Upper lobe of left lung (tissue), 6 donors: Measurements from ENCODE around the gene PDE4B. TPM values are rescaled to one million over a fixed set of nuclear protein-coding genes. Genes with fewer than 3 reads are reported as not detected.

Source experiments
- ATAC-seq, 2 donors: fragments of 200-7000 bp; cut with Tn5 transposase; one replicate each; pipeline ENCODE4 v1.9.1; 2022; ENCODE audit warnings: mild to moderate bottlenecking in 2 of 2, moderate library complexity in 2 of 2; ENCODE audit not compliant: low FRiP score in 2 of 2
- DNase-seq, 2 donors: peaks; one replicate each; pipeline ENCODE4 v3.0.0-alpha.2; 2019 to 2020
- H3K27ac ChIP-seq, 4 donors: fragments of 200-600 bp; sonication (generic); one replicate each; pipeline ENCODE4 v1.5.1; 2016 to 2019
- H3K27me3 ChIP-seq, 4 donors: fragments of 200-600 bp; sonication (generic); one replicate each; pipeline ENCODE4 v1.5.1; 2017 to 2019
- H3K36me3 ChIP-seq, 4 donors: fragments of 200-600 bp; sonication (generic); one replicate each; pipeline ENCODE4 v1.5.1; 2016 to 2019
- H3K4me1 ChIP-seq, 4 donors: fragments of 200-600 bp; sonication (generic); one replicate each; pipeline ENCODE4 v1.5.1; 2018 to 2019
- H3K4me3 ChIP-seq, 4 donors: fragments of 200-600 bp; sonication (generic); one replicate each; pipeline ENCODE4 v1.5.1; 2017 to 2019; ENCODE audit warnings: mild to moderate bottlenecking in 2 of 4, moderate library complexity in 1 of 4
- H3K9me3 ChIP-seq, 4 donors: fragments of 200-600 bp; sonication (generic); one replicate each; pipeline ENCODE4 v1.5.1; 2018 to 2019
- CTCF ChIP-seq, 6 experiments: fragments of 450-650 bp in 4 of 6; fragments of 200-600 bp in 2 of 6; sonication (generic) in 2 of 6; IDR thresholded peaks; one replicate each; pipeline ENCODE4 v1.5.1; 2016 to 2019; ENCODE audit warnings: antibody characterized with exemption in 6 of 6
- EP300 ChIP-seq, 4 donors: sonication (generic); formaldehyde crosslinking; IDR thresholded peaks; one replicate each; pipeline ENCODE4 v1.5.1; 2017; ENCODE audit warnings: antibody characterized with exemption in 4 of 4, control low read depth in 2 of 4
- POLR2A ChIP-seq, 4 donors: fragments of 450-650 bp; IDR thresholded peaks; one replicate each; pipeline ENCODE4 v1.5.1; 2016 to 2017; ENCODE audit warnings: antibody characterized with exemption in 4 of 4, mild to moderate bottlenecking in 2 of 4
- POLR2AphosphoS5 ChIP-seq, 2 donors: sonication (generic); formaldehyde crosslinking; IDR thresholded peaks; one replicate each; pipeline ENCODE4 v1.5.1; 2017; ENCODE audit warnings: antibody characterized with exemption in 2 of 2
- WGBS, 2 donors: methylation state at CpG; one replicate each; pipeline ENCODE4 v1.1.5; 2017 to 2018; 5-methylcytosine and 5-hydroxymethylcytosine counted together
- total RNA-seq, 6 donors: library from RNA; depleted of rRNA in 4 of 6; stranded (reverse); fragments of >200 nt in 4 of 6; gene quantifications; one replicate each; pipeline versions ENCODE4 v1.1.0 to v1.2.1, GENCODE V29; 2016 to 2021
- donor health status: DM: no; HTN: no; CAD: no; lungs with moderate emphysema.
- donor health status: DM: no; HTN: yes; CAD: no; lungs with severe emphysema.

Gene PDE4B
- total RNA-seq, 6 donors from 2014 or later = 8.1 to 61.6 (median 15.9) TPM

DNA sequence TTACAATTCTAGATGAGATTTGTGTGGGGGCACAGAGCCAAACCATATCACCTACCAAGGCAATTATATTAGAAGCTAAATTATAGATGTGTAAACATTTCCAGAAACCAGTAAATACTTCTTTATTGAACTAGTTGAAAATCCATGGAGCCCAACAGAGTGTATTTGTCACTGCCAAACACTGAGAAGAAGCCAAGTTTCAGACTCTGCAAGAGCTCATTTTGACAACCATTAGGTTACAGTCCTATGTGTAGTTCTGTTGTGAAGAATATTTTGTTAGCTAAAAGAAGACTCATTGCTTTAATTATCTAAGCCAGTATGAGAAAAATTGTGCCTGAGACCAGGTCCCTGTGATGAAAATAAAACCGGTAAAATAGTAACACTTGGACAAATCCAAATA, 382.4 kb downstream of the PDE4B start:
- Histone ChIP-seq H3K36me3 (no peaks in the 10 kb centered on the region), H3K4me1 (no peaks in the 10 kb centered on the region), H3K9me3 (no peaks in the 10 kb centered on the region), H3K4me3 (no peak overlapping the region), H3K27me3 (no peaks in the 10 kb centered on the region), H3K27ac (no peak overlapping the region)
- DNase-seq (no peak), ATAC-seq (no peak)
- TF ChIP-seq CTCF (IDR thresholded peaks at IDR 0.05) (no peak), POLR2AphosphoS5 (IDR thresholded peaks at IDR 0.05) (no peak), EP300 (IDR thresholded peaks at IDR 0.05) (no peak), POLR2A (IDR thresholded peaks at IDR 0.05) (no peak)
- WGBS, 2 donors = 75 to 76% methylated on average over 1 of the region's 1 CpG

GRCh38 chr1:66175581-66175980, 382.9 kb downstream of the PDE4B start:
- DNase-seq (no peak), ATAC-seq (no peak)
- TF ChIP-seq POLR2A (IDR thresholded peaks at IDR 0.05) (no peak), POLR2AphosphoS5 (IDR thresholded peaks at IDR 0.05) (no peak), EP300 (IDR thresholded peaks at IDR 0.05) (no peak), CTCF (IDR thresholded peaks at IDR 0.05) (no peak)
- Histone ChIP-seq H3K4me1 (no peaks in the 10 kb centered on the region), H3K36me3 (no peaks in the 10 kb centered on the region), H3K27me3 (no peaks in the 10 kb centered on the region), H3K4me3 (no peak overlapping the region), H3K27ac (no peak overlapping the region), H3K9me3 (no peaks in the 10 kb centered on the region)
- WGBS, 2 donors = 57 to 58% methylated on average over 2 of the region's 2 CpGs

DNA sequence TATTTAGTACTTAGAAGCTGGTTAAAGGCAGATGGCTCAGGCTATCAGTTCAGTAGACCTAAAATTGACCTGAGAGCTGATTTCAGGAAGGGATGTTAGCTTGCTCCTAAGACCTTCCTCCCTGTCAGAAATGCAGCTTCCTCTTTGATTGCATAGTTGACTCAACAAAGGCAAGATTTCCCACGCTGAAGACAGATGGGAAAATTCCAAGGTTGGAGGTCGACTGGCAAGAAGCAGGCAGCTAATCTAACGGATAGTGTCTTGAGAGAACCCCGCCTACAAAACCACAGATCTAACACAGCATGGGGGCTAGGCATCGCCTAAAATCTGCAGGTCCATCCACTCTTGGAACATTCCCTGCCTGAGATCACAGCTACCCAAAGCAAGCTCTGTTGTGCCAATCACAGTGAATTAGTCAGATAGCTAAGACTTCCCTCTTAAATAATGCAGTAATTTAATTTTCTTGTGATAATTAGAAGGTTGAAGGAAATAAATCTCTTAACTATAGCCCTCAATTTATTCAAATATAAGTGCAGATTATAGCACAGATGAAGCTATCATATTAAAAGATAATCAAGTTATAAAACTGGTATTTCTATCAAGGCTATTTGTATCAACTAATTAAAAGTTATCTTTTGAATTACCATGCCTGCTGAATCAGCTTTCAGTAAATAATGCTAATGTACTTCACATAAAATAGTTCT, 383.5 kb downstream of the PDE4B start:
- TF ChIP-seq CTCF (IDR thresholded peaks at IDR 0.05) (no peak), POLR2AphosphoS5 (IDR thresholded peaks at IDR 0.05) (no peak), EP300 (IDR thresholded peaks at IDR 0.05) (no peak), POLR2A (IDR thresholded peaks at IDR 0.05) (no peak)
- Histone ChIP-seq H3K4me3 (no peak overlapping the region), H3K9me3 (no peaks in the 10 kb centered on the region), H3K4me1 (no peaks in the 10 kb centered on the region), H3K27ac (no peak overlapping the region), H3K27me3 (no peaks in the 10 kb centered on the region), H3K36me3 (no peaks in the 10 kb centered on the region)
- 44 to 45% methylated on average over 5 of the region's 5 CpGs for WGBS, 2 donors
- DNase-seq = no peak
- ATAC-seq = no peak

GRCh38 chr1:66176832-66177231, 384.1 kb downstream of the PDE4B start:
- 62 to 67% methylated on average over 1 of the region's 1 CpG for WGBS, 2 donors
- TF ChIP-seq POLR2AphosphoS5 (IDR thresholded peaks at IDR 0.05) = no peak
- TF ChIP-seq POLR2A (IDR thresholded peaks at IDR 0.05) = no peak
- TF ChIP-seq EP300 (IDR thresholded peaks at IDR 0.05) = no peak
- TF ChIP-seq CTCF (IDR thresholded peaks at IDR 0.05) = no peak
- ATAC-seq = no peak
- Histone ChIP-seq H3K4me1 (no peaks in the 10 kb centered on the region), H3K27me3 (no peaks in the 10 kb centered on the region), H3K9me3 (no peaks in the 10 kb centered on the region), H3K4me3 (no peak overlapping the region), H3K36me3 (no peaks in the 10 kb centered on the region), H3K27ac (no peak overlapping the region)
- DNase-seq = no peak

DNA sequence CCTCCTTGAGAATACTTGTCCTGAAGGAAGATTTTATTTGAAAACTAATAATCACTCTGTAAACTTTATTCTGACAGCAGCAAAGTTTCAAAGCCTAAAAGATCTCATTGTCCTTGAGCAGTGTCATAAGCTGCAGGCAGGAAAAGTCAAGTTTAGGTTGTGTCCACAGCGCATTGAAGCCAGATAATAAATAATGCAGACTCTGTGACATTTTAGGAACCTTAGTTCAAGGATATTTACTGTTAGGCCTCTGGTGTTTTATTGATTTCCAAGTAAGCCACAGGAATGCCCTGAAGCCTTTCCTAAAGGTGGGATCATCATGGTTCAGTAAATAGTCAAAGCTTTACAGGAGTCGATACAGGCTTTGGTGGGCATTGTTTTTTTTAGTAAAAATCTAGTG, 384.8 kb downstream of the PDE4B start:
- no peaks in the 10 kb centered on the region for H3K9me3 ChIP-seq
- H3K4me1 ChIP-seq = no peaks in the 10 kb centered on the region
- H3K4me3 ChIP-seq = no peak overlapping the region
- no peak overlapping the region for H3K27ac ChIP-seq
- TF ChIP-seq EP300 (IDR thresholded peaks at IDR 0.05) (no peak), POLR2AphosphoS5 (IDR thresholded peaks at IDR 0.05) (no peak), POLR2A (IDR thresholded peaks at IDR 0.05) (no peak), CTCF (IDR thresholded peaks at IDR 0.05) (no peak)
- no peaks in the 10 kb centered on the region for H3K36me3 ChIP-seq
- DNase-seq = no peak
- H3K27me3 ChIP-seq = no peaks in the 10 kb centered on the region
- no peak for ATAC-seq
- 78 to 87% methylated on average over 2 of the region's 2 CpGs for WGBS, 2 donors
